Measurements from ENCODE around the gene ZC3H12C.
"Not testable (repeated sequence)": the region's sequence is repeated elsewhere in the genome, so short reads cannot be mapped to it uniquely, and the experiment has no call there.

Gene ZC3H12C

DNA sequence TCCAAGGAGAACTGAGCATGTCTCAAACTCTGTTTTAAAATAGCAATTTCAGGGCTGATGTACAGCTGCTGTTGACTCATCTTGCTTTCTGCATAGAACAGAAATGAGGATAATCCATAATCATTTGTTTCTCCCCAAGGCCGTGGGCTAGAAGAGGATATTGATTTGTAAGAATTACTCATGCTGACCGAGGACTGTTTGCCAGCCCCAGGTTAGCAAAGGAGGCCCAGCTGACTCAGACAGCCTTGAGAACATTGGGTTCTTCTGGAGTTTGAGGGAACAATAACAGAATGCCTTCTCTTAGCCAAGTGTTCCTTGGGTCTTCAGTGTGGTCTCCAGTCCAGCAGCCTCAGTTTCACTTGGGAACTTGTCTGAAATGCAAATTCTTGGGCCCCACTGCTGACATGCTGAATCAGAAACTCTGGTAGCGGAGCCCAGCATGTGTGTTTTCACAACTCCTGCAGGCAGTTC, 92.0 kb downstream of the ZC3H12C start:
- no peaks in the 10 kb centered on the region for H3K36me3 Mint-ChIP-seq
- H3K4me1 Mint-ChIP-seq, result no peaks in the 10 kb centered on the region
- H3K9me3 Mint-ChIP-seq, result no peaks in the 10 kb centered on the region
- H3K4me3 Mint-ChIP-seq, result no peak overlapping the region
- no peak overlapping the region for H3K27ac Mint-ChIP-seq
- no peak for DNase-seq
- no peaks in the 10 kb centered on the region for H3K27me3 Mint-ChIP-seq
- CTCF ChIA-PET, result interaction anchor here (1.5 to 1.9 kb wide), 3 partner anchors 11 to 16 kb away, joined by 3 to 7 read pairs (median 4); no protein-coding TSS in a partner anchor

DNA sequence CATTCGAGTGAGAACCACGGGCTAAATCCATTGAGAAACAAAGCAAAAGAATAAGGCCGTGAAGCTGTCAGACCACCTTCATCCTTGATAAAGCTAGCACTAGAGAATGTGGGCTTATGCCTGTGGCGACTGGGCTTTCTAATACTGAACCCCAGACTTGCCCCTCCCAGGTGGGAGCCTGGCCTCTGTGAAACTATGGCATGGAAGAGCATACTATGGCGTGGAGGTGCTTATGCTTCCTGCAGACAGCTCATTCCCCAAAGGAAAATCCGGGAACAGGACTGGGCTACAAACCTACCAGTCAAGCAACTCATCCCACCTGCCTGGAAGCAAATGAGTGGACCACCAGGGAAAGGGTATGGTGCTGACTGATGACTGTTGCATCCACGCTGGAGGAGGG, 92.4 kb downstream of the ZC3H12C start:
- H3K4me1 Mint-ChIP-seq, result no peaks in the 10 kb centered on the region
- no peak for DNase-seq
- no peaks in the 10 kb centered on the region for H3K27me3 Mint-ChIP-seq
- H3K4me3 Mint-ChIP-seq, result no peak overlapping the region
- H3K9me3 Mint-ChIP-seq, result no peaks in the 10 kb centered on the region
- CTCF ChIA-PET, result interaction anchor here (1.5 to 1.9 kb wide), 3 partner anchors 11 to 15 kb away, joined by 3 to 7 read pairs (median 4); no protein-coding TSS in a partner anchor
- no peaks in the 10 kb centered on the region for H3K36me3 Mint-ChIP-seq
- H3K27ac Mint-ChIP-seq, result no peak overlapping the region

DNA sequence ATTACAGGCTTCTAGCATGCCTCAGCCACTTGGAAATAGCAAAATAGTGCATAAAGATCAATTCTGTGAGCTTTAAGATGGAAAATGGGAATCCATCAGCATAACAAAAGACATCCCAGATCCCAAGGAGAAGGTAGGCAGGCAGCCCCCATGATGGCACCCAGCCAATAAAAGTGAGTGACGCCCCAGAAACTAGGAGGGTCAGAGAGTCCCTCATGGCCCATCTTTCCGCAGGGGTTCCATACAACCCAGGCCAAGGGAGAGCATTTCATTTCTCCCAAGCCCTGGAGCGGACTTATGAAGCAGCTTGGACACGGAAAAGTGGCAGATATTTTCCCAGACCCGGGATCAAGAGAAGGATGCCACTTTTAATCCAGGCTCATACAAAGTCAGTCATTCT, 93.3 kb downstream of the ZC3H12C start:
- Mint-ChIP-seq H3K4me3 (no peak overlapping the region), H3K27ac (no peak overlapping the region)
- CTCF ChIA-PET, result interaction anchor here (0.6 to 1.9 kb wide), 4 partner anchors 12 to 246 kb away, joined by 3 to 7 read pairs (median 4); no protein-coding TSS in a partner anchor

DNA sequence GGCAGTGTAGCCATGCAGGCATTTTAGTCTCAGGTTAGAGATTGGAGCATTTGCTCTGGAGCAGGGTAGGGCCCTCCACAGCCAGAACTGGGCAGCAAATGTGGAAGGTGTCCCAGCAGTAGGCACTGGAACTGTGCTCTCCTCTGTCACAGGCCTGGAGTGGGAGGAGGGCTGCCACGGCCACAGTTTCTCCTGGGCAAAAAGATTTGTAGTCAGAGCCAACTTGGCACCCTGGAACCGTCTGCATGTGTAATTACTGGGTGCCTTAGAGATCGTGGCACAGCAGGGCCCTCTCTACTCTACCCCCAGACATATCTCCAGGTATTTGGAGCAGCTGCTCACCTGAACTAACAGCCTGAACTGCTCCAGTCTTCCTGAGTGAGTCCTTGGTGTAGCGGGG, 93.7 kb downstream of the ZC3H12C start:
- no peaks in the 10 kb centered on the region for H3K36me3 Mint-ChIP-seq
- H3K4me3 Mint-ChIP-seq, result no peak overlapping the region
- no peak overlapping the region for H3K27ac Mint-ChIP-seq
- CTCF ChIA-PET, result interaction anchor here (0.9 kb wide), 1 partner anchor 246 kb away, joined by 3 read pairs; no protein-coding TSS in a partner anchor
- no peak for DNase-seq
- H3K4me1 Mint-ChIP-seq, result peaks cover under 1% of the 10 kb centered on the region
- no peaks in the 10 kb centered on the region for H3K27me3 Mint-ChIP-seq
- H3K9me3 Mint-ChIP-seq, result no peaks in the 10 kb centered on the region

More for the DNA sequence above, 93.3 kb downstream of the ZC3H12C start:
- Mint-ChIP-seq H3K9me3 (no peaks in the 10 kb centered on the region), H3K4me1 (no peaks in the 10 kb centered on the region), H3K27me3 (no peaks in the 10 kb centered on the region), H3K36me3 (no peaks in the 10 kb centered on the region)
- no peak for DNase-seq

DNA sequence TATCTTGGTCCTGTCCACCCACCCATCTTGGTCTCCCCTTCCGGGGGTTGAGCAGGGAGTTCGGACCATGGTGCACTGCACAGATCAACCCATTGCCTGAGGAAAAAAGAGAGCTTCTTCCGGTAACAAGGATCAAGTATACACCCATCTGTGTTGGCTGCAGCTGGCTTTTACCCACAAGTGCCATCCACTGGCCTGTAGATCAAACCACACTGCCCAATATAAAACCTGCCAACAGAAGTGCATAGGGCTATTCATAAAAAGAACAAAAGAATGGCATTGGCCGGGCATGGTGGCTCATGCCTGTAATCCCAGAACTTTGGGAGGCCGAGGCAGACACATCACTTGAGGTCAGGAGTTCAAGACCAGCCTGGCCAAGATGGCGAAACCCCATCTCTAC, 94.5 kb downstream of the ZC3H12C start:
- Mint-ChIP-seq H3K4me1 (peaks cover 8% of the 10 kb centered on the region), H3K4me3 (no peak overlapping the region), H3K9me3 (no peaks in the 10 kb centered on the region), H3K36me3 (no peaks in the 10 kb centered on the region), H3K27me3 (no peaks in the 10 kb centered on the region), H3K27ac (no peak overlapping the region)
- CTCF ChIA-PET, result no interaction called here
- no peak for DNase-seq

DNA sequence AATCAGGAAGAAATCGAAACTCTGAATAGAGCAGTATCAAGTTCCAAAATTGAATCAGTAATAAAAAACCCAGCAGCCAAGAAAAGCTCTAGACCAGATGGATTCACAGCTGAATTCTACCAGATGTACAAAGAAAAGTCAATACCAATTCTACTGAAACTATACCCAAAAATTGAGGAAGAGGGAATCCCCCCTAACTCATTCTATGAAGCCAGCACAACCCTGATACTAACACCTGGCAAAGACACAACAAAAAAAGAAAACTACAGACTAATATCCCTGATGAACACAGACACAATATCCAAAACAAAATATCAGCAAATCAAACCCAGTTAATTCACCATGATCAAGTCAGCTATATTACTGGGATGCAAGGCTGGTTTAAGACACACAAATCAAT, 97.7 kb downstream of the ZC3H12C start:
- Mint-ChIP-seq H3K4me3 (no peak overlapping the region), H3K4me1 (peaks cover 13% of the 10 kb centered on the region), H3K9me3 (no peaks in the 10 kb centered on the region), H3K27me3 (peaks cover 11% of the 10 kb centered on the region), H3K27ac (no peak overlapping the region), H3K36me3 (no peaks in the 10 kb centered on the region)
- no peak for DNase-seq
- CTCF ChIA-PET, result interaction anchor here (1.1 kb wide), 1 partner anchor 10 kb away, joined by 3 read pairs; no protein-coding TSS in a partner anchor

DNA sequence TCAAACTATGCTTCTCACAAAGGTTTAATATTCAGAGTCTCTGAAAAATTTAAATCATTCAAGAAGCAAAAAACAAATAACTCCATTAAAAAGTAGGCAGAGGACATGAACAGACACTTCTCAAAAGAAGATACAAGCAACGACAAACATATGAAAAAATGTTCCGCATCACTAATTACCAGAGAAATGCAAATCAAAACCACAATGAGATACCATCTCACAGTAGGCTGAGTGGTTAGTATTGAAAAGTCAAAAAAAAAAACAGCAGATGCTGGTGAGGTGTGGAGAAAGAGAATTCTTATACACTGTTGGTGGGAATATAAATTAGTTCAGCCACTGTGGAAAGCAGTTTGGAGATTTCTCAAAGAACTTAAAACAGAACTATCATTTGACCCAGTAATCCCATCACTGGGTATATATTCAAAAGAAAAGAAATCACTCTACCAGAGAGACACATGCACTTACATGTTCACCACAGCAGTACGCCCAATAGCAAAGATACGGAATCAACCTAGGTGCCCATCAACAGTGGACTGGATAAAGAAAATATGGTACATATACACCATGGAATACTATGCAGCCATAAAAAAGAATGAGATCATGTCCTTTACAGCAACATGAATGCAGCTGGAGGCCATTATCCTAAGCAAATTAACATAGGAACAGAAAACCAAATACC, 99.6 kb downstream of the ZC3H12C start:
- peaks cover 13% of the 10 kb centered on the region for H3K4me1 Mint-ChIP-seq
- H3K9me3 Mint-ChIP-seq, DNase-seq, H3K36me3 Mint-ChIP-seq, H3K27ac Mint-ChIP-seq, CTCF ChIA-PET, H3K4me3 Mint-ChIP-seq: not testable (repeated sequence)
- peaks cover 11% of the 10 kb centered on the region for H3K27me3 Mint-ChIP-seq

DNA sequence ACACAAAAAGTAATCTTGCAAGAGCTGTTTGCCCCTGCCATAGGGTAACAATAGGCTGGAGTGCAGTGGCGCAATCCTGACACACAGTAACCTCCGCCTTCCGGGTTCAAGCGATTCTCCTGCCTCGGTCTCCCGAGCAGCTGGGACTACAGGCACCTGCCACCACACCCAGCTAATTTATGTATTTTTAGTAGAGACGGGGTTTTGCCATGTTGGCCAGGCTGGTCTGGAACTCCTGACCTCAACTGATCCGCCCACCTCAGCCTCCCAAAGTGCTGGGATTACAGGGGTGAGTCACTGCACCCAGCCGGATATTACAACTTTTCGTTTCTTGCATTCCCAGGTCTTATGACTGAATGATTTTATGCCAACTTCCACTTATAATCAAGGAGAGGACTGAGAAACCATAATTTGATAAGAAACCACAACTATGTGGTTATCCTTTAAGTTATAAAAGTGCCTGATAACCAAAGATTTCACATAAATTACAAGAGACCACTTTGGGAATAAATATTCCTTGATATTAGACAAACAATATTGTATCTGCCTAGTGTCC, 101.1 kb downstream of the ZC3H12C start:
- DNase-seq, H3K4me3 Mint-ChIP-seq, H3K36me3 Mint-ChIP-seq, H3K9me3 Mint-ChIP-seq, H3K27ac Mint-ChIP-seq: not testable (repeated sequence)
- Mint-ChIP-seq H3K27me3 (peaks cover 11% of the 10 kb centered on the region), H3K4me1 (peaks cover 13% of the 10 kb centered on the region)
- CTCF ChIA-PET, result interaction anchor here (0.8 to 1.1 kb wide), 2 partner anchors 183 to 239 kb away, joined by 3 to 4 read pairs; no protein-coding TSS in a partner anchor

DNA sequence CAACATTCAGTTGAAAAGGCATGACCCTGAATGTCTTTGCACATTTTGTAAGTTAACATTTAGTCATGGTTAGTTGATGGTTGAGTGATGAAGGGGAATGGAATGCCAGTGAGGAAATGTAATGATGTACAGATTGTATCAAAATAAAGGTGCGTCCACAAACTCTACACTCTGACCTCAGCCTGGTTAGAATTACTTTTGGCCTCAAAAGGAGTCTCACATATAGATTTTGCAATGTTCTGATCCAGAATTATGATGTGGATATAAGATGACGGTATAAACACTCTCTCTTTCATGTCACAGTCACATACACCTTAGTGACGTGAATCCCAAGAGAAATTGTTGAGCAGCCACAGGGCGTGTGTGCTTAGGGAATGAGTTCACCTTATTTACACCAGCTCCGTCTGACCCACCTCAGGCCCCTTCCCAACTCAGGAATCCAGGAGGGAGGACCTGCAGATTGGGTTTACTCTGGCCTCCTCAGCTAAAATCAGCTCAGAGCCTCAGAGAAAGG, 103.1 kb downstream of the ZC3H12C start:
- H3K27ac Mint-ChIP-seq, result no peak overlapping the region
- CTCF ChIA-PET, result interaction anchor here (6.0 kb wide), 1 partner anchor 171 kb away, joined by 63 read pairs; no protein-coding TSS in a partner anchor
- H3K9me3 Mint-ChIP-seq, result no peaks in the 10 kb centered on the region
- peaks cover 11% of the 10 kb centered on the region for H3K27me3 Mint-ChIP-seq
- no peak for DNase-seq
- H3K36me3 Mint-ChIP-seq, result no peaks in the 10 kb centered on the region
- no peak overlapping the region for H3K4me3 Mint-ChIP-seq
- peaks cover 13% of the 10 kb centered on the region for H3K4me1 Mint-ChIP-seq

DNA sequence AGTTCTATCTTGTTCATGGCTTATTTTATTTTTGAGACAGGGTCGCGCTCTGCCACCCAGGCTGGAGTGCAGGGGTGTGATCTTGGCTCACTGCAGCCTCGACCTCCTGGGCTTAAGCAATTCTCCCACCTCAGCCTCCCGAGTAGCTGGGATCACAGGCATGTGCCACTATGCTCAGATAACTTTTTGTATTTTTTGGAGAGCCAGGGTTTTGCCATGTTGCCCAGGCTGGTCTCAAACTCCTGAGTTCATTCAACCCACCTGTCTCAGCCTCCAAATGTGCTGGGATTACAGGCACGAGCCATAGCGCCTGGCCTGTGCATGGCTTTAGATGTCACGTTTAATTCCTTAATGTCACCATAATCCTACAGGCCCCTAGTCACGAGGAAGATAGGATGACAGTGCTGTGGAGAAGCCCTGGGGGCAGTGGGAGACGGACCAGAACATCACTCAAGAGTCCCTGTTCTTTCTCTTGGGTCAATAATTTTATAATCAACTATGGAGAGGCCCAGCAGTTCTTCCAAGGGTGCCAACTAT, 103.8 kb downstream of the ZC3H12C start:
- Mint-ChIP-seq H3K36me3 (no peaks in the 10 kb centered on the region), H3K9me3 (no peaks in the 10 kb centered on the region)
- CTCF ChIA-PET, result interaction anchor here (0.5 to 6.3 kb wide), 3 partner anchors 50 to 235 kb away, joined by 3 to 89 read pairs (median 63); partner anchors contain the start of gene FDX1

DNA sequence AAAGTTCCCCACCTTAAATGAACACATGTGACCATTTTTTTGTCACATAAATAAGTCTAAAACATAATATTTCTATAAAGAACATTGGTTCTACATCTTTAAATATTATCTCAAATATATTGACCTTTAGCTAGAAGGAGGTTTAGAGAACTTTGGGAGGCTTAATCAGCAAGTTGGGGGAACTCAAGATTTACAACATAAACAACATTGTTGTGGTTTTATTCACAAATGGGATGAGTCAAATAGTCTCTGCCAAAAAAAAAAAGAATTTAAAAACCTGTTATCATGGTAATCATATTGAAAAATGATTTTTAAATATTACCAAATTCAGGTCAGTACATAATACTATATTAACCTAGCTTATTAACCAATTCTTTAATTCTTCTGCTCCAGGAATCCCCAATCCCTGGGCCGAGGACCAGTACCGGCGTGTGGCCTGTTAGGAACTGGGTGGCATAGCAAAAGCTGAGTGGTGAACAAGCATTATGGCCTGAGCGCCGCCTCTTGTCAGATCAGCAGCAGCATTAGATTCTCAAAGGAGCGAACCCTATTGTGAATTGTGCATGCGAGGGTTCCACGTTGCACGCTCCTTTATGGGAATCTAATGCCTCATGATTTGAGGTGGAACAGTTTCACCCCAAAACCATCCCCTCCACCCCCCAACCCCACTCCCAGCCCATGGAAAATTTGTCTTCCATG, 105.0 kb downstream of the ZC3H12C start:
- no peak overlapping the region for H3K4me3 Mint-ChIP-seq

More for the DNA sequence above, 103.8 kb downstream of the ZC3H12C start:
- Mint-ChIP-seq H3K4me3 (no peak overlapping the region), H3K27ac (no peak overlapping the region), H3K4me1 (peaks cover 11% of the 10 kb centered on the region), H3K27me3 (peaks cover 11% of the 10 kb centered on the region)
- no peak for DNase-seq

DNA sequence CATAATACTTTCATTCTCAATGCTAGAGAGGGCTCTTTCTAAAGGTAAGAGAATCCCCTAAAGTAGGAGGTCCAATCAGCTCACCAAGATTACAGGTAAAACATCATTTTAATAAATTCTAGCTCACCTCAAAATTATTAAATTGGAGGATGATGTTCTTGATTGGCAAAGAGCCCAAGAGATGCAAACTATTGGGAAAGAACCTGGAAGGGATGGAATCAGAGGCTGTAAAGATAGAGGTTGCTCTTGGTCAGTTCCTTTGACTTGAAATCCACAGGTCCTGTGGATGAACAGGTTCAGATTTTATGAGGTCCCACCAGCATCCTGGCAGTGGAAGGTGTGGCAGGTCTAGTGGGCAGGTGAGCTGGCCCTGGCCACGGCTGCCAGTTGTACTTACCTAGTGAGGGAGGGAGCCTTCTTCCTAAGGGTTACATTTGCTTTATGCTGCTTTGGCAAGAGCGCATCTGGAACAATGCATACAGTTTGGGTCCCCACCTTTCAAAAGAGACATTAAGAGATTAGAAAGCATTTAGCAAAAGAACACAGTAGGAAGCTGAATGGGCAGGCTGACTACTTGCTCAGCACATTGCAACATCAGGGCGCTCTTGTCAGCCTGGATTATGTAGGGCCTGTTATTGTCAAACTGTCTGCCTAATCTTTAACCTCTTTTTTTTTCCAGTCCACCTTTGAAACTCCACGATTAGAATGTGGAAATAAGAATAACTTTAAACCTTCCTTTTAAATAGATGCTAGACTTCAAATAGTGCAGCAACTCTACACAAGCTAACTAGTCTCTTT, 106.2 kb downstream of the ZC3H12C start:
- Mint-ChIP-seq H3K9me3 (no peaks in the 10 kb centered on the region), H3K4me1 (no peaks in the 10 kb centered on the region), H3K4me3 (no peak overlapping the region), H3K36me3 (no peaks in the 10 kb centered on the region), H3K27ac (no peak overlapping the region), H3K27me3 (peaks cover 4% of the 10 kb centered on the region)
- DNase-seq, result no peak
- CTCF ChIA-PET, result interaction anchor here (1.1 to 6.3 kb wide), 6 partner anchors 14 to 233 kb away, joined by 3 to 89 read pairs (median 28); partner anchors contain the start of gene FDX1

More for the DNA sequence above, 105.0 kb downstream of the ZC3H12C start:
- no peaks in the 10 kb centered on the region for H3K4me1 Mint-ChIP-seq
- DNase-seq, result no peak
- H3K9me3 Mint-ChIP-seq, result no peaks in the 10 kb centered on the region
- H3K27me3 Mint-ChIP-seq, result peaks cover 11% of the 10 kb centered on the region
- CTCF ChIA-PET, result interaction anchor here (1.6 to 6.3 kb wide), 3 partner anchors 169 to 234 kb away, joined by 3 to 89 read pairs (median 63); partner anchors contain the start of gene FDX1
- no peaks in the 10 kb centered on the region for H3K36me3 Mint-ChIP-seq
- H3K27ac Mint-ChIP-seq, result no peak overlapping the region

DNA sequence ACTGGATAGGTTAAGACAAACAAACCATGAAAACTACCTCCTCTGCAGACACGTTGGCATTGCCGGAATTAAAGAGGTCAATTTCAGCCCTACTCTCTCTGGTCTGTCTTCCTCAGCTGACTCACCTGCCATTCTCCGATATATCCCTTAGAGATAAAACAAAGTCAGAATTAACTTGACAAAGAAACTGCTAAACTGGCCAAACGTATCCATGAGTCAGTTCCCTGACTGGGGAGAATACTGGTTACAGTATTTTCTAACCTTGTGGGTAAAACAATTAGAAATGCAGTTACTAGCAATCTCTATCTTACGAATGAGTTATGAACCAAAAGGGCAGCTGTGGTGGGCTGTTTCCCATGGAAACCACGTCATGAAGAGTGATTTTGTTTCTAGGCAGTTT, 107.0 kb downstream of the ZC3H12C start:
- CTCF ChIA-PET, result interaction anchor here (0.8 to 6.3 kb wide), 13 partner anchors 9 to 247 kb away, joined by 3 to 89 read pairs (median 5); partner anchors contain the start of gene FDX1
- peaks cover 5% of the 10 kb centered on the region for H3K27me3 Mint-ChIP-seq
- H3K27ac Mint-ChIP-seq, result no peak overlapping the region
- no peak for DNase-seq
- H3K9me3 Mint-ChIP-seq, result no peaks in the 10 kb centered on the region
- H3K4me1 Mint-ChIP-seq, result no peaks in the 10 kb centered on the region
- H3K36me3 Mint-ChIP-seq, result no peaks in the 10 kb centered on the region
- no peak overlapping the region for H3K4me3 Mint-ChIP-seq
